Body of pancreas (tissue), 4 donors: ENCODE results near the gene KPNA4. TPM values are rescaled to one million over a fixed set of nuclear protein-coding genes. Genes with fewer than 3 reads are reported as not detected.
"Not testable (repeated sequence)": the region's sequence is repeated elsewhere in the genome, so short reads cannot be mapped to it uniquely, and the experiment has no call there.

ENCODE experiments used
- ATAC-seq: fragments of 150-250 bp; one replicate; pipeline ENCODE4 v1.9.1; 2016
- DNase-seq, 4 donors: peaks; one replicate each; pipeline ENCODE4 v3.0.0-alpha.2; 2019
- H3K27ac ChIP-seq, 4 donors: fragments of 200-600 bp; sonication (generic); 1 replicate in 3 of 4; 2 replicates in 1 of 4; pipeline versions ENCODE4 v1.5.1 to v1.6.1; 2016 to 2019; ENCODE audit warnings: mild to moderate bottlenecking in 1 of 4, mixed read lengths in 1 of 4, moderate library complexity in 1 of 4
- H3K27me3 ChIP-seq, 2 donors: fragments of 200-600 bp; sonication (generic); one replicate each; pipeline ENCODE4 v1.6.0; 2016; ENCODE audit warnings: mild to moderate bottlenecking in 1 of 2
- H3K36me3 ChIP-seq, 2 donors: fragments of 200-600 bp; sonication (generic); replicated peaks in 1 of 2; 2 replicates each; pipeline ENCODE4 v1.5.1; 2016; ENCODE audit warnings: low read depth in 2 of 2; ENCODE audit not compliant: insufficient read depth in 1 of 2
- H3K4me1 ChIP-seq: fragments of 200-600 bp; sonication (generic); one replicate; pipeline ENCODE4 v1.6.0; 2016
- H3K4me3 ChIP-seq, 2 donors: fragments of 200-600 bp; sonication (generic); 1 replicate in 1 of 2; 2 replicates in 1 of 2; pipeline ENCODE4 v1.5.1; 2016 to 2019
- H3K9me3 ChIP-seq, 3 donors: fragments of 200-600 bp; sonication (generic); 1 replicate in 2 of 3; 2 replicates in 1 of 3; pipeline ENCODE4 v1.5.1; 2016
- POLR2A ChIP-seq, 3 donors: fragments of 450-650 bp; IDR thresholded peaks; one replicate each; pipeline ENCODE4 v1.6.1; 2016; ENCODE audit warnings: antibody characterized with exemption in 3 of 3, mild to moderate bottlenecking in 2 of 3
- WGBS, 2 donors: methylation state at CpG; one replicate each; pipeline ENCODE4 v1.1.5; 2017; 5-methylcytosine and 5-hydroxymethylcytosine counted together
- intact Hi-C: fragments of 100-400 bp; cut with DNase I; formaldehyde crosslinking; loops from one replicate; pipeline ENCODE4 v1.15.1; 2023
- total RNA-seq, 2 donors: library from RNA; depleted of rRNA; stranded (reverse); fragments of >200 nt; gene quantifications; one replicate each; pipeline ENCODE4 v1.1.0, GENCODE V29; 2016
- TF ChIP-seq, protein P1 (sequence below), 7 experiments: fragments of 450-650 bp in 4 of 7; fragments of 200-600 bp in 3 of 7; sonication (generic) in 3 of 7; IDR thresholded peaks; one replicate each; pipeline ENCODE4 v1.5.1; 2016 to 2019; ENCODE audit warnings: antibody characterized with exemption in 7 of 7

KPNA4 gene
- total RNA-seq, 2 donors from 2014 or later, result 9.6 to 14.3 TPM

- H3K9me3 ChIP-seq, result no peaks in the 10 kb centered on the region
- ATAC-seq, result no peak
These were observed 107.2 kb downstream of the KPNA4 start for GRCh38 chr3:160458151-160458550.

GRCh38 chr3:160455846-160456245 is 109.5 kb downstream of the KPNA4 start:
- H3K4me3 ChIP-seq, result no peak overlapping the region
- DNase-seq, result no peak
- H3K4me1 ChIP-seq, result no peaks in the 10 kb centered on the region
- no peaks in the 10 kb centered on the region for H3K27me3 ChIP-seq
- H3K27ac ChIP-seq, result no peak overlapping the region
- WGBS, 2 donors, result 75 to 76% methylated on average over 3 of the region's 3 CpGs
- H3K9me3 ChIP-seq, result no peaks in the 10 kb centered on the region
- no peak for ATAC-seq
- TF ChIP-seq POLR2A (IDR thresholded peaks at IDR 0.05), result no peak
- TF ChIP-seq, protein P1, sequence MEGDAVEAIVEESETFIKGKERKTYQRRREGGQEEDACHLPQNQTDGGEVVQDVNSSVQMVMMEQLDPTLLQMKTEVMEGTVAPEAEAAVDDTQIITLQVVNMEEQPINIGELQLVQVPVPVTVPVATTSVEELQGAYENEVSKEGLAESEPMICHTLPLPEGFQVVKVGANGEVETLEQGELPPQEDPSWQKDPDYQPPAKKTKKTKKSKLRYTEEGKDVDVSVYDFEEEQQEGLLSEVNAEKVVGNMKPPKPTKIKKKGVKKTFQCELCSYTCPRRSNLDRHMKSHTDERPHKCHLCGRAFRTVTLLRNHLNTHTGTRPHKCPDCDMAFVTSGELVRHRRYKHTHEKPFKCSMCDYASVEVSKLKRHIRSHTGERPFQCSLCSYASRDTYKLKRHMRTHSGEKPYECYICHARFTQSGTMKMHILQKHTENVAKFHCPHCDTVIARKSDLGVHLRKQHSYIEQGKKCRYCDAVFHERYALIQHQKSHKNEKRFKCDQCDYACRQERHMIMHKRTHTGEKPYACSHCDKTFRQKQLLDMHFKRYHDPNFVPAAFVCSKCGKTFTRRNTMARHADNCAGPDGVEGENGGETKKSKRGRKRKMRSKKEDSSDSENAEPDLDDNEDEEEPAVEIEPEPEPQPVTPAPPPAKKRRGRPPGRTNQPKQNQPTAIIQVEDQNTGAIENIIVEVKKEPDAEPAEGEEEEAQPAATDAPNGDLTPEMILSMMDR (IDR thresholded peaks at IDR 0.05), result no peak
- intact Hi-C loops, result no loop called here
- H3K36me3 ChIP-seq, result no peaks in the 10 kb centered on the region

More at GRCh38 chr3:160458151-160458550, 107.2 kb downstream of the KPNA4 start:
- 58 to 59% methylated on average over 4 of the region's 4 CpGs for WGBS, 2 donors
- no peaks in the 10 kb centered on the region for H3K27me3 ChIP-seq
- H3K4me1 ChIP-seq, result no peaks in the 10 kb centered on the region
- intact Hi-C loops, result no loop called here
- TF ChIP-seq, protein P1 (IDR thresholded peaks at IDR 0.05), result no peak
- TF ChIP-seq POLR2A (IDR thresholded peaks at IDR 0.05), result no peak
- H3K36me3 ChIP-seq, result no peaks in the 10 kb centered on the region
- H3K27ac ChIP-seq, result no peak overlapping the region
- DNase-seq, result no peak
- no peak overlapping the region for H3K4me3 ChIP-seq

GRCh38 chr3:160454995-160455394 is 110.4 kb downstream of the KPNA4 start:
- 55 to 63% methylated on average over 1 of the region's 1 CpG for WGBS, 2 donors
- ATAC-seq, result no peak

GRCh38 chr3:160452251-160452650 is 113.1 kb downstream of the KPNA4 start:
- H3K4me3 ChIP-seq, DNase-seq, ATAC-seq, intact Hi-C loops, H3K36me3 ChIP-seq, H3K27me3 ChIP-seq, H3K27ac ChIP-seq, H3K9me3 ChIP-seq: not testable (repeated sequence)
- WGBS, 2 donors, result 92 to 94% methylated on average over 19 of the region's 19 CpGs
- H3K4me1 ChIP-seq, result peaks cover 15% of the 10 kb centered on the region

More at GRCh38 chr3:160454995-160455394, 110.4 kb downstream of the KPNA4 start:
- no peak overlapping the region for H3K4me3 ChIP-seq
- no peak for TF ChIP-seq POLR2A (IDR thresholded peaks at IDR 0.05)
- TF ChIP-seq, protein P1 (IDR thresholded peaks at IDR 0.05), result no peak
- H3K36me3 ChIP-seq, result no peaks in the 10 kb centered on the region
- no peaks in the 10 kb centered on the region for H3K27me3 ChIP-seq
- no peaks in the 10 kb centered on the region for H3K9me3 ChIP-seq
- DNase-seq, result no peak
- no peak overlapping the region for H3K27ac ChIP-seq
- H3K4me1 ChIP-seq, result peaks cover 3% of the 10 kb centered on the region
- intact Hi-C loops, result no loop called here

- DNase-seq (no peak), ATAC-seq (no peak)
- Histone ChIP-seq H3K27me3 (no peaks in the 10 kb centered on the region), H3K9me3 (no peaks in the 10 kb centered on the region), H3K27ac (no peak overlapping the region), H3K4me3 (no peak overlapping the region), H3K4me1 (peaks cover 15% of the 10 kb centered on the region), H3K36me3 (no peaks in the 10 kb centered on the region)
- 84 to 91% methylated on average over 4 of the region's 4 CpGs for WGBS, 2 donors
- TF ChIP-seq POLR2A (IDR thresholded peaks at IDR 0.05), result no peak
- TF ChIP-seq, protein P1 (IDR thresholded peaks at IDR 0.05), result no peak
- intact Hi-C loops, result no loop called here
These were observed 113.8 kb downstream of the KPNA4 start for GRCh38 chr3:160451602-160452001.
